AG04449 (cell line): ENCODE measurements around the gene IGFBP2.

Source experiments
- CTCF ChIA-PET: fragments of 350-600 bp; formaldehyde crosslinking; extraction: SDS; loops from one replicate; lab custom pipeline; 2021; ENCODE audit warnings: antibody characterized with exemption; lab: Yijun Ruan, JAX
- POLR2A ChIA-PET: fragments of 400-600, 350-600 bp; formaldehyde crosslinking; extraction: SDS; loops from one replicate; lab custom pipeline; 2020; ENCODE audit warnings: antibody characterized with exemption, inconsistent platforms; lab: Yijun Ruan, JAX
- DNase-seq: peaks from one replicate; pipeline ENCODE4 v3.0.0-alpha.2; 2010; ENCODE audit warnings: low read depth, low spot score
- H3K4me3 ChIP-seq: 2 replicates; pipeline ENCODE4 v1.5.1; 2011; ENCODE audit warnings: low read depth, mild to moderate bottlenecking, control low read depth, low read length
- CTCF ChIP-seq: IDR thresholded peaks from one replicate; pipeline ENCODE4 v1.5.1; 2011; ENCODE audit warnings: mild to moderate bottlenecking, moderate library complexity, low read length, control low read depth, inconsistent platforms; ENCODE audit not compliant: insufficient read depth; ENCODE audit errors: missing control alignments

The IGFBP2 gene

GRCh38 chr2:216626168-216626874 lies 6.9 kb upstream of the IGFBP2 start:
- no peak for TF ChIP-seq CTCF
- H3K4me3 ChIP-seq = no peak overlapping the region
- ChIA-PET POLR2A (no interaction called here), CTCF (interaction anchor here (1.9 kb wide), 1 partner anchor 40 kb away, joined by 6 read pairs; no protein-coding TSS in a partner anchor)
- DNase-seq = no peak

GRCh38 chr2:216626875-216627245 lies 6.4 kb upstream of the IGFBP2 start:
- POLR2A ChIA-PET = no interaction called here
- TF ChIP-seq CTCF = no peak
- CTCF ChIA-PET = interaction anchor here (1.9 kb wide), 1 partner anchor 40 kb away, joined by 6 read pairs; no protein-coding TSS in a partner anchor
- DNase-seq = no peak
- no peak overlapping the region for H3K4me3 ChIP-seq

- H3K4me3 ChIP-seq = no peak overlapping the region
- DNase-seq = no peak
- ChIA-PET CTCF (interaction anchor here (1.6 kb wide), 1 partner anchor 15 kb away, joined by 3 read pairs; no protein-coding TSS in a partner anchor), POLR2A (no interaction called here)
- TF ChIP-seq CTCF = no peak
These were observed 3.4 kb upstream of the IGFBP2 start for GRCh38 chr2:216629784-216630183.

GRCh38 chr2:216632346-216632951 lies 771 bp upstream of the IGFBP2 start:
- no peak for TF ChIP-seq CTCF
- ChIA-PET CTCF (interaction anchor here (1.2 kb wide), 1 partner anchor 115 kb away, joined by 3 read pairs; no protein-coding TSS in a partner anchor), POLR2A (no interaction called here)
- H3K4me3 ChIP-seq = peak overlapping the region; percentile 49
- DNase-seq = no peak

GRCh38 chr2:216633616-216634369 lies 573 bp downstream of the IGFBP2 start:
- ChIA-PET POLR2A (no interaction called here), CTCF (interaction anchor here (0.7 to 4.5 kb wide), 2 partner anchors 11 to 116 kb away, joined by 4 to 36 read pairs; no protein-coding TSS in a partner anchor)
- no peak for DNase-seq
- peak overlapping the region; percentile 54 for H3K4me3 ChIP-seq
- no peak for TF ChIP-seq CTCF
